ENCODE results near the gene PCK1. TPM values are rescaled to one million over a fixed set of nuclear protein-coding genes. Genes with fewer than 3 reads are reported as not detected.

The PCK1 gene
- polyA plus RNA-seq, 1 experiment: not detected

- TF ChIP-seq CTCF (IDR thresholded peaks at IDR 0.05; ENCODE audit: insufficient read depth, low read depth, low read length): no peak
- Histone ChIP-seq H3K4me3 (ENCODE audit: low read depth, low read length) (no peak overlapping the region), H3K27me3 (ENCODE audit: control insufficient read depth, insufficient read depth, low read length) (peaks cover 3% of the 10 kb centered on the region), H3K36me3 (ENCODE audit: control insufficient read depth, insufficient read depth, low read length) (no peaks in the 10 kb centered on the region)
- POLR2A ChIA-PET: no interaction called here
- no peak for DNase-seq (ENCODE audit: low read depth)
- CTCF ChIA-PET: interaction anchor here (1.3 kb wide), 1 partner anchor 18 kb away, joined by 4 read pairs; no protein-coding TSS in a partner anchor
Measured at GRCh38 chr20:57564951-57565642, 4.2 kb downstream of the PCK1 start.

GRCh38 chr20:57566399-57566798, 5.5 kb downstream of the PCK1 start:
- no peaks in the 10 kb centered on the region for H3K36me3 ChIP-seq (ENCODE audit: control insufficient read depth, insufficient read depth, low read length)
- POLR2A ChIA-PET: no interaction called here
- CTCF ChIA-PET: interaction anchor here (1.3 kb wide), 1 partner anchor 16 kb away, joined by 4 read pairs; no protein-coding TSS in a partner anchor
- no peak for DNase-seq (ENCODE audit: low read depth)
- peaks cover 2% of the 10 kb centered on the region; the same call in 1 of the 2 replicates for H3K27me3 ChIP-seq (ENCODE audit: control insufficient read depth, insufficient read depth, low read length)
- TF ChIP-seq CTCF (IDR thresholded peaks at IDR 0.05; ENCODE audit: insufficient read depth, low read depth, low read length): no peak
- H3K4me3 ChIP-seq (ENCODE audit: low read depth, low read length): no peak overlapping the region

GRCh38 chr20:57566803-57567459, 6.0 kb downstream of the PCK1 start:
- CTCF ChIA-PET: no interaction called here
- POLR2A ChIA-PET: no interaction called here
- no peak for TF ChIP-seq CTCF (IDR thresholded peaks at IDR 0.05; ENCODE audit: insufficient read depth, low read depth, low read length)

GRCh38 chr20:57567471-57568079, 6.7 kb downstream of the PCK1 start:
- no peak overlapping the region for H3K4me3 ChIP-seq (ENCODE audit: low read depth, low read length)
- H3K36me3 ChIP-seq (ENCODE audit: control insufficient read depth, insufficient read depth, low read length): no peaks in the 10 kb centered on the region
- CTCF ChIA-PET: interaction anchor here (1.1 to 1.6 kb wide), 2 partner anchors 15 to 632 kb away, joined by 3 to 4 read pairs; no protein-coding TSS in a partner anchor
- POLR2A ChIA-PET: no interaction called here
- no peak for DNase-seq (ENCODE audit: low read depth)
- TF ChIP-seq CTCF (IDR thresholded peaks at IDR 0.05; ENCODE audit: insufficient read depth, low read depth, low read length): no peak
- H3K27me3 ChIP-seq (ENCODE audit: control insufficient read depth, insufficient read depth, low read length): peaks cover 3% of the 10 kb centered on the region; the same call in 1 of the 2 replicates

More at GRCh38 chr20:57566803-57567459, 6.0 kb downstream of the PCK1 start:
- Histone ChIP-seq H3K27me3 (ENCODE audit: control insufficient read depth, insufficient read depth, low read length) (peaks cover 2% of the 10 kb centered on the region; the same call in 1 of the 2 replicates), H3K4me3 (ENCODE audit: low read depth, low read length) (no peak overlapping the region), H3K36me3 (ENCODE audit: control insufficient read depth, insufficient read depth, low read length) (no peaks in the 10 kb centered on the region)
- DNase-seq (ENCODE audit: low read depth): no peak

Data from BJ (cell line).